A549 (cell line): ENCODE measurements around the gene KRT14.

Source experiments
- JUN ChIP-seq, 2 experiments: fragments of >200 bp; sonication (Bioruptor Twin); formaldehyde crosslinking; IDR thresholded peaks; 2 replicates in 1 of 2; 3 replicates in 1 of 2; pipeline ENCODE4 v1.6.1; 2016 to 2017
- RARB ChIP-seq: fragments of 250-450 bp; sonication (Bioruptor Pico); IDR thresholded peaks from 2 replicates; pipeline ENCODE4 v1.8.0; 2021; ENCODE audit warnings: mild to moderate bottlenecking, moderate library complexity
- TF ChIP-seq, protein P1 (sequence below): fragments of >200 bp; sonication (Bioruptor Twin); formaldehyde crosslinking; IDR thresholded peaks from 3 replicates; pipeline ENCODE4 v1.5.1; 2016

DNA sequence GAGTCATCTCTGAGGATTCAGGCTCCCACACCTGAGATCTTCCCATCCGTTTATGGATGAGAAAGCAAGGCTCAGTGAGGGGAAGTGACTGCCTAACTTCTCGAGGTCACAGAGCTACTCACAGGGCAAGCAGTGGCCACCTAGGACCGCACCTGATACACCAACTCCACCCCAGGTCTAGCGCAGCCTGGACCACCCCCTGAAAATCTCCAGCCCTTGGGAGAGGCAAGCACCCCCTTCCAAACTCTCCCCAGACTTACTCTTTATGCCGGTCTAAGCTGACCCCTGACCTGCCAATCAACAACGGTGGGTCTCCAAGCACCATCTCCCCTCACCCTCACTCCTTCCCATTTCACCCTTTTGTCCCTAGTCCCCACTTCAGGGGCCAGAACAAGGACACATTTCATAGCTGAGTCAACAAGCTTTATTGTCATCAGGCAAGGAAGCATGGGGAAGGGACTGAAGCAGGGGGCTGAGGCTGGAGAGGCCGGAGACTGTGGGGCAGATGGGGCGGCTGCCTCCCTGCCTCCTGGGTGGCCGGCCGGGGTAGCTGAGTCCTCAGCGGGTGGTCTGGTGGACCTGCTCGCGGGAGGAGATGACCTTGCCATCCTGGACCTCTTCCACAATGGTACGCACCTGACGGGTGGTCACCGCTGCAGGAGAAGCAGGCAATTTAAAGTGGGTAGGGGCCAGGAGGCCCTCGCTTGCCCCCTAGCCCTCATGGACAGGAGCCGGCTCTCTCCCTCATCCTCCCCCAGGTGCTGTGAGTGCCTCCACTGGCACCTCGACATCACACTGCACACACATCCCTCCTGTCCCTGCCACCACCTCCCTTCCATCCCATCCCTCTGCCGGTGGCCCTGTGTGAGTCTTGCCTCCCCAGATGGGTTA lies 32.6 kb upstream of the KRT14 start:
- no peak for TF ChIP-seq JUN (IDR thresholded peaks at IDR 0.05)
- TF ChIP-seq, protein P1, sequence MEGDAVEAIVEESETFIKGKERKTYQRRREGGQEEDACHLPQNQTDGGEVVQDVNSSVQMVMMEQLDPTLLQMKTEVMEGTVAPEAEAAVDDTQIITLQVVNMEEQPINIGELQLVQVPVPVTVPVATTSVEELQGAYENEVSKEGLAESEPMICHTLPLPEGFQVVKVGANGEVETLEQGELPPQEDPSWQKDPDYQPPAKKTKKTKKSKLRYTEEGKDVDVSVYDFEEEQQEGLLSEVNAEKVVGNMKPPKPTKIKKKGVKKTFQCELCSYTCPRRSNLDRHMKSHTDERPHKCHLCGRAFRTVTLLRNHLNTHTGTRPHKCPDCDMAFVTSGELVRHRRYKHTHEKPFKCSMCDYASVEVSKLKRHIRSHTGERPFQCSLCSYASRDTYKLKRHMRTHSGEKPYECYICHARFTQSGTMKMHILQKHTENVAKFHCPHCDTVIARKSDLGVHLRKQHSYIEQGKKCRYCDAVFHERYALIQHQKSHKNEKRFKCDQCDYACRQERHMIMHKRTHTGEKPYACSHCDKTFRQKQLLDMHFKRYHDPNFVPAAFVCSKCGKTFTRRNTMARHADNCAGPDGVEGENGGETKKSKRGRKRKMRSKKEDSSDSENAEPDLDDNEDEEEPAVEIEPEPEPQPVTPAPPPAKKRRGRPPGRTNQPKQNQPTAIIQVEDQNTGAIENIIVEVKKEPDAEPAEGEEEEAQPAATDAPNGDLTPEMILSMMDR = no peak
- TF ChIP-seq RARB (CRISPR knock-in tag) = no peak
